ENCODE results near the gene CD4.

- TF ChIP-seq CTCF (IDR thresholded peaks at IDR 0.05) (no peak), POLR2A (IDR thresholded peaks at IDR 0.05) (no peak), EP300 (IDR thresholded peaks at IDR 0.05; ENCODE audit: low read depth) (no peak), POLR2AphosphoS5 (IDR thresholded peaks at IDR 0.05) (no peak)
These were observed 64.3 kb downstream of the CD4 start for GRCh38 chr12:6853626-6854025.
